ENCODE data around the gene CARMIL1.

CARMIL1 gene

DNA sequence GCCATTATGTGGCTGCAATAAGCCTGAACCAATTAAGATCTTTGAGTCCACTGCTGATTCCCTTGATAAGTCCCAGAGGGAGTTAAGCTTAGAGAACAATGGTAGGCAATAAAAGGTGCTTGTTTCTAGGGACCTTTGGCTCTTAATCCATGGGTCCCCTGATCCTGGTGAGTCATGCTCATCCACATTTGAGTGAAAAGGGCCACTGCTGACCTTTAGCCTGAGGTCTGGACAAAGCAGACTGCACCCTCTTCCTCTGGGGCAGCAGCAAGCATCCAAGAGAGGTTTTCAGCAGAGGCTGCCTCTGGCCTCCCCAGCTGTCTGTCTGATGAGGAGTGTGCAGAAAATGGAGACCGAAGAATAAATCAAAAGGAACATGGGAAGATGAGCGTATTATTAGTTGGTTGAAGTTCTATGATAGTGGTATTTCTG lies 356.7 kb downstream of the CARMIL1 start:
- Histone ChIP-seq H2AFZ (ENCODE audit: low read length) (no peak overlapping the region), H3K9ac (ENCODE audit: low read depth, low read length, poor library complexity, severe bottlenecking) (no peak overlapping the region), H4K20me1 (ENCODE audit: insufficient read depth, low read length, poor library complexity, severe bottlenecking) (no peaks in the 10 kb centered on the region), H3F3A (ENCODE audit: low read depth) (no peaks in the 10 kb centered on the region), H3K4me1 (ENCODE audit: insufficient read depth, low read length, poor library complexity, severe bottlenecking) (no peaks in the 10 kb centered on the region), H3K79me2 (ENCODE audit: insufficient read depth, low read length) (no peaks in the 10 kb centered on the region), H3K36me3 (ENCODE audit: insufficient read depth, low read length) (no peaks in the 10 kb centered on the region), H3K9me3 (ENCODE audit: insufficient read depth, low read depth, low read length) (no peaks in the 10 kb centered on the region), H3K9me2 (replicated peaks; ENCODE audit: low read depth, low read length) (no peaks in the 10 kb centered on the region), H3K4me2 (ENCODE audit: low read depth, low read length, poor library complexity, severe bottlenecking) (no peak overlapping the region), H3K27me3 (ENCODE audit: insufficient read depth, low read length, poor library complexity, severe bottlenecking) (no peaks in the 10 kb centered on the region), H3K4me3 (ENCODE audit: low read length, poor library complexity, severe bottlenecking) (no peak overlapping the region)
- no peak for TF ChIP-seq EZH2phosphoT487 (IDR thresholded peaks at IDR 0.05; ENCODE audit: borderline replicate concordance)
- TF ChIP-seq, protein P1, sequence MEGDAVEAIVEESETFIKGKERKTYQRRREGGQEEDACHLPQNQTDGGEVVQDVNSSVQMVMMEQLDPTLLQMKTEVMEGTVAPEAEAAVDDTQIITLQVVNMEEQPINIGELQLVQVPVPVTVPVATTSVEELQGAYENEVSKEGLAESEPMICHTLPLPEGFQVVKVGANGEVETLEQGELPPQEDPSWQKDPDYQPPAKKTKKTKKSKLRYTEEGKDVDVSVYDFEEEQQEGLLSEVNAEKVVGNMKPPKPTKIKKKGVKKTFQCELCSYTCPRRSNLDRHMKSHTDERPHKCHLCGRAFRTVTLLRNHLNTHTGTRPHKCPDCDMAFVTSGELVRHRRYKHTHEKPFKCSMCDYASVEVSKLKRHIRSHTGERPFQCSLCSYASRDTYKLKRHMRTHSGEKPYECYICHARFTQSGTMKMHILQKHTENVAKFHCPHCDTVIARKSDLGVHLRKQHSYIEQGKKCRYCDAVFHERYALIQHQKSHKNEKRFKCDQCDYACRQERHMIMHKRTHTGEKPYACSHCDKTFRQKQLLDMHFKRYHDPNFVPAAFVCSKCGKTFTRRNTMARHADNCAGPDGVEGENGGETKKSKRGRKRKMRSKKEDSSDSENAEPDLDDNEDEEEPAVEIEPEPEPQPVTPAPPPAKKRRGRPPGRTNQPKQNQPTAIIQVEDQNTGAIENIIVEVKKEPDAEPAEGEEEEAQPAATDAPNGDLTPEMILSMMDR (conservative IDR thresholded peaks at IDR 0.05; ENCODE audit: low read length): no peak

DNA sequence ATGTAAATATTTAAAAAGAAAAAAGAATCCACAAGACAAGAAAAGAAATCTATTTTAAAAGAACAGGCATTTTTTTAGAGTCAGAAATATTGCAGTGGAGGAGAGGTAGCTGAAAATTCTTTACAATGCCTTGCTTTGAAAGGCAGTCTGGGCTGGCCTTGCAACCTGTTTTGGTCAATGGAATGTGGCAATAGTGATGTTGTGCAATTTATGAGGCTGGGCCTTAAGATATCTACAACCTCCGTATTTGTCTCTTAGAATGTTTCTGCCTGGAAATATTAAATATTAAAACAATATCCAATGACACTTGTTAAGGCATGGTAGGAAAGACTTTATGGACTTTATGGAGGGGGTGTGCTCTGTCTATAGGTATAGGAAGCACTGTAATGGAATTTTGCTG lies 358.0 kb downstream of the CARMIL1 start:
- H2AFZ ChIP-seq (ENCODE audit: low read length): no peak overlapping the region
- H3K9me2 ChIP-seq (replicated peaks; ENCODE audit: low read depth, low read length): no peaks in the 10 kb centered on the region
- H3F3A ChIP-seq (ENCODE audit: low read depth): no peaks in the 10 kb centered on the region
- TF ChIP-seq, protein P1 (conservative IDR thresholded peaks at IDR 0.05; ENCODE audit: low read length): no peak
- no peak for TF ChIP-seq EZH2phosphoT487 (IDR thresholded peaks at IDR 0.05; ENCODE audit: borderline replicate concordance)
- no peaks in the 10 kb centered on the region for H4K20me1 ChIP-seq (ENCODE audit: insufficient read depth, low read length, poor library complexity, severe bottlenecking)
- no peaks in the 10 kb centered on the region for H3K27me3 ChIP-seq (ENCODE audit: insufficient read depth, low read length, poor library complexity, severe bottlenecking)
- H3K9me3 ChIP-seq (ENCODE audit: insufficient read depth, low read depth, low read length): no peaks in the 10 kb centered on the region
- no peak overlapping the region for H3K4me3 ChIP-seq (ENCODE audit: low read length, poor library complexity, severe bottlenecking)
- H3K9ac ChIP-seq (ENCODE audit: low read depth, low read length, poor library complexity, severe bottlenecking): no peak overlapping the region
- H3K4me2 ChIP-seq (ENCODE audit: low read depth, low read length, poor library complexity, severe bottlenecking): no peak overlapping the region
- no peaks in the 10 kb centered on the region for H3K36me3 ChIP-seq (ENCODE audit: insufficient read depth, low read length)
- H3K4me1 ChIP-seq (ENCODE audit: insufficient read depth, low read length, poor library complexity, severe bottlenecking): no peaks in the 10 kb centered on the region
- no peaks in the 10 kb centered on the region for H3K79me2 ChIP-seq (ENCODE audit: insufficient read depth, low read length)

DNA sequence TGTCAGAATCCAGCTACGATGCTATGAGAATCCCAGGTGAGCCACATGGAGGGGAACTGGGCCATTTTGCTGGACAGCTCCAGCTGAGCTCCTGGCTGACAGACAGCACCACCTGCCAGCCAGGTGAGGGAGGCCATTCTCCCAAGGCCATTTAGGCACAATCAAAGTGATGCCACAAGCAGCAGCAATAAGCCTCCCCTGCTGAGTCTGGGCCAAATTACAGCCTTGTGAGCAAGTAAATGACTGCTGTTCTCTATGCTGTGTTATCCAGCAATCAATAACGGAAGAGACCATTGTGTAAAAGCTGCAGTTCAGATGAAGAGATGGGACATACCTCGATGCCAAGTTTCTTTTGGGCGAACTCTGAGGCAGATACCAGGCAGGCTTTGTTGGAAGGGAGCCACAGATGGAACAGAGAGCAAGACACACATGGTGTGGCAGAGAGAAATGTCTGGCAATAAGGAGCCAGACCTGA lies 358.8 kb downstream of the CARMIL1 start:
- Histone ChIP-seq H3K36me3 (ENCODE audit: insufficient read depth, low read length) (no peaks in the 10 kb centered on the region), H3K9me2 (replicated peaks; ENCODE audit: low read depth, low read length) (no peaks in the 10 kb centered on the region), H3F3A (ENCODE audit: low read depth) (no peaks in the 10 kb centered on the region), H3K4me1 (ENCODE audit: insufficient read depth, low read length, poor library complexity, severe bottlenecking) (no peaks in the 10 kb centered on the region), H2AFZ (ENCODE audit: low read length) (no peak overlapping the region), H3K4me2 (ENCODE audit: low read depth, low read length, poor library complexity, severe bottlenecking) (no peak overlapping the region), H3K27me3 (ENCODE audit: insufficient read depth, low read length, poor library complexity, severe bottlenecking) (no peaks in the 10 kb centered on the region), H3K9ac (ENCODE audit: low read depth, low read length, poor library complexity, severe bottlenecking) (no peak overlapping the region), H3K79me2 (ENCODE audit: insufficient read depth, low read length) (no peaks in the 10 kb centered on the region), H3K4me3 (ENCODE audit: low read length, poor library complexity, severe bottlenecking) (no peak overlapping the region), H4K20me1 (ENCODE audit: insufficient read depth, low read length, poor library complexity, severe bottlenecking) (no peaks in the 10 kb centered on the region), H3K9me3 (ENCODE audit: insufficient read depth, low read depth, low read length) (no peaks in the 10 kb centered on the region)
- TF ChIP-seq EZH2phosphoT487 (IDR thresholded peaks at IDR 0.05; ENCODE audit: borderline replicate concordance): no peak
- TF ChIP-seq, protein P1 (conservative IDR thresholded peaks at IDR 0.05; ENCODE audit: low read length): peak; percentile 26; the same call in 1 of the 2 replicates
